IPS-18c (cell line): Measurements from ENCODE around the gene RUVBL2.

Source experiments
- H3K4me3 ChIP-seq: 2 replicates; pipeline ENCODE4 v1.7.0; 2013; ENCODE audit warnings: low read depth, mild to moderate bottlenecking, low read length, moderate library complexity; ENCODE audit not compliant: insufficient read depth
- H3K9me3 ChIP-seq: one replicate; pipeline ENCODE4 v1.6.1; 2013; ENCODE audit warnings: mild to moderate bottlenecking, low read length, moderate library complexity; ENCODE audit not compliant: control insufficient read depth, insufficient read depth

Gene RUVBL2

DNA sequence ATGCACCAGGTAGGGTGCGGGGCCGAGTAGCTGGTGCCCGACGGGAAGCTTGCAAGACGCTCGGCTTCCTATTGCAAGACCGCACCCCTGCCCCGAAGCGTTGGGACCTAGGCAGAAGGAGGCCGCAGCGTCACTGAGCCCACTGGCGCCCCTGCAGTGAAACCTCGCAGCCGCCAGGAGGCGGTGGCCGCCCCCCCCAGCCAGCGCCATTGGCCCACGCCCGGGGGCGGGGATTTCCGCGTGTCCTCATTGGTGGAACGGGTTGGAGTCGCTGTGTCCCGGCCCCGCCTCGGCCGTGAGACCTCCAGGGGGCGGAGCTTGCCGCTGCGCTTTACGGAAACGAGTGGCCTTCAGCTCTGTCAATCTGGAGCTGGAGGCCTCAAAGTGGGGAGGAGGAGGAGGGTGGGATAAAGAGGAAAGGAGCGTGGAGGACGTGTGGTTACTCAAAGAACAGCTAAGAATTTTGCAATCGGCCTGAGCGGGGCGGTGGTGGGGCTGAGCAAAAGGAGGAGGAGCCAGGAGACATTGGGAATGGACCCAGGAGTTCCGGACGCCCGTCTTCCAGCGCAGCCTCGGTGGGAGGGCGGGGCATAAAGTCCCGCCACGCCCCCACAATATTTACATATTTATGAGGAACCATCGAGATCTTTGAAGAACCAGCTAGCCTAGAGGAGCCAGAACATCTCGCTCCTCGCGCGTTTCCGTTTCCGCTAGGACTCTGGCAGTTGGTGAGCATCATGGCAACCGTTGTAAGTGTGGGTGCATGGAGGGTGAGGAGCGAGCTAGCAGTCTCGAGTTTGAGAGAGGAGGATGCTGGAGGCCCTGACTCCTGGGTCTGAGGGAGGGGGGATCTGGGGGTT lies at the start of gene RUVBL2, which contains the start of gene GYS1:
RUVBL2 (plus strand) TSS at position 713 of the 860 bp plus-strand sequence; CDS start at position 738, 25 bp downstream.
GYS1 (minus strand) TSS at position 135 of the 860 bp plus-strand sequence. CDS start 197 bp downstream, outside the sequence.
- H3K9me3 ChIP-seq = no peaks in the 10 kb centered on the region

DNA sequence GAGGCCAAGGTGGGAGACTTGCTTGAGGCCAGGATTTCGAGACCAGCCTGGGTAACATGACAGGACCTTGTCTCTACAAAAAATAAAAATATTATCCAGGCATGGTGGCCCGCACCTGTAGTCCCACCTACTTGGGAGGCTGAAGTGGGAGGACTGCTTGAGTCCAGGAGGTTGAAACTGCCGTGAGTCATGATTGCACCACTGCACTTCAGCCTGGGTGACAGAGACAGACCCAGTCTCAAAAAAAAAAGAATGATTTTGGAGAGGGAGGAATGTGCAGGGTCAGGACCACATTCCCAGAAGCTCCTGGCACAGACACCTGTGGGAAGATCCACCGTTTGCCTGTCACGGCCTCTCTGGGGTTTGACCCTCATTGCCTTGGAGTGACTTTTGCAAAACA lies 48.3 kb upstream of the RUVBL2 start:
- Histone ChIP-seq H3K4me3 (no peak overlapping the region), H3K9me3 (peaks cover 3% of the 10 kb centered on the region)

More for the DNA sequence above, at the start of gene RUVBL2, which contains the start of gene GYS1:
- H3K4me3 ChIP-seq = peak within 1 kb of the TSS; percentile 95

DNA sequence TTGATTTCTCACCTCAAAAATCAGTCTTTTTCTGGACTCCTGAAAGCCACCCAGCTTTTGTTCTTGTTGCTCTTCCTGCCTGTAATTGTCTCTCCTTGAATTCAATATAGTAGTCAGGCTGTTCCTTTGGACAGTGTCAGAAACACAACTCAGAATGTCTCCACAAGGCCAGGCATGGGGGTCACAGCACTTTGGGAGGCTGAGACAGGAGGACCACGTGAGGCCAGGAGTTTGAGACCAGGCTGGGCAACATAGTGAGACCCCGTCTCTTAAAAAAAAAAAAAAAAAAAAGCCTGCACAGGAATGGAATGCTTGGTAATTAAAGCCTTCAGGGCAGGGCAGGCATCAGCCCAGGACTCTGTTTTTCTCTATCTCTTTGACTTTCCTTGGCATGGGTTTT lies 47.9 kb upstream of the RUVBL2 start:
- Histone ChIP-seq H3K4me3 (no peak overlapping the region), H3K9me3 (peaks cover under 1% of the 10 kb centered on the region)

DNA sequence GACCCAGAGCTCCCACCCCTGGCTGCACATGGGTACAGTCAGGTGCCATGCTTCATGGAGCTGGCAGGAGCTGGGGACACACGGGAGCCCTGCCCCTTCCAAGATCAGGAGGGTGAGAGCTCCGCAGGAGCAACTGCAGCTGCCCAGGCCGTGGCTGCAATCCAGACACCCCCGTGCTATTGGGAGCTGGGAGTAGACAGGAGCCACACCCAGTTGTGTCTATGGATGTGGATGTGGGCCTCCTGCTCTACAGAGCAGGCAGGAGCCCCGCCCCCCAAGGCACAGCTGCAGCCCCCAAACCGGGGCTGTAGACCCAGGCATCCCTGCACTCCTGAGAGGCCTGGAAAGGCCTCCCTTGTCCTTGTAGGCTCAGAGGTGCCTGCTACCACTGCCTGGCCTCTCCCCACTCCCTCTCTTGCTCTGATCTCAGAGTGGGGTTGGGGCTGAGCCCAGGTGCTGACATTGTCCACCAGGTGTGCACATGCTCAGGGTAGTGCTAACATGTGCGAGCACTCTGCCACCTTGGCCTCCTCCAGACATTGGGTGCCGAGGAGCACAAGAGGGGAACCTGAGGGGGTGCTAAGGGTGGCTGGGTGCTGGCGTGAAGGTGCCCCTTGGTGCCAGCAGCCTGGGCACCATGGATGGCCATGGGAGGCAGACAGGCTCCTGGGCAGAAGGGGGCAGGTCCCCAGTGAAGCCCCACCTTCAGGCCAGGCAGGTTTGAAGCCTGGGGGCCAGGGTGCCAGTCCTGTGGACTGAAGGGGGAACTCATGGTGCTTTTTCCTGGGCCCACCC lies 47.0 kb upstream of the RUVBL2 start:
- no peaks in the 10 kb centered on the region for H3K9me3 ChIP-seq
- H3K4me3 ChIP-seq = no peak overlapping the region

DNA sequence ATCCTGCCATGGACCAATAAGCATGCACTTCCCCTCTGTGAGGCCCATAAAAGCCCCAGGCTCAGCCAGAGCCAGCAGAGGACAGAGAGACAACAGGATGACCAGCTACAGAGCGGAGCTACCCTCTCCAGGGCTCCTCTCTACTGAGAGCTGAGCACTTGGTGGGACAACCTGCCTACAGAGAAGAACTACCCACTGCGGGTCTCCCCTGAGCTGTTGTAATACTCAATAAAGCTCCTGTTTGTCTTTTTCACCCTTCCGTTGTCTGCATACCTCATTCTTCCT lies 46.5 kb upstream of the RUVBL2 start:
- no peak overlapping the region for H3K4me3 ChIP-seq
- no peaks in the 10 kb centered on the region for H3K9me3 ChIP-seq

DNA sequence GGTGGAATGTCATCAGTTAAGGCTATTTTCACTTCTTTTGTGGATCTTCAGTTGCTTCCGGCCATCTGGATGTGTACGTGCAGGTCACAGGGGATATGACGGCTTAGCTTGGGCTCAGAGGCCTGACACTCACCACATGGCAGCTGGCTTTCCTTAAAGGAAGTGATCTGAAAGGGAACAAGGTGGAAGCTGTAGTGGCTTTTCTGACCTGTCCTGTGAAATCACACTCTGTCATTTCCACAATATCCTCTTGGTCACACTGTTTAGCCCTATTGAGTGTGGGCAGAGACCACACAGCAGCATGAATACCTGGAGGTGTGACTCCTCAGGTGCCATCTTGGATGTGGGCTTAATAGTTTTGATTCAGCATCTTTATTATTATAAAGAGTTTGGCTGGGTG lies 43.5 kb upstream of the RUVBL2 start:
- Histone ChIP-seq H3K9me3 (no peaks in the 10 kb centered on the region), H3K4me3 (no peak overlapping the region)

DNA sequence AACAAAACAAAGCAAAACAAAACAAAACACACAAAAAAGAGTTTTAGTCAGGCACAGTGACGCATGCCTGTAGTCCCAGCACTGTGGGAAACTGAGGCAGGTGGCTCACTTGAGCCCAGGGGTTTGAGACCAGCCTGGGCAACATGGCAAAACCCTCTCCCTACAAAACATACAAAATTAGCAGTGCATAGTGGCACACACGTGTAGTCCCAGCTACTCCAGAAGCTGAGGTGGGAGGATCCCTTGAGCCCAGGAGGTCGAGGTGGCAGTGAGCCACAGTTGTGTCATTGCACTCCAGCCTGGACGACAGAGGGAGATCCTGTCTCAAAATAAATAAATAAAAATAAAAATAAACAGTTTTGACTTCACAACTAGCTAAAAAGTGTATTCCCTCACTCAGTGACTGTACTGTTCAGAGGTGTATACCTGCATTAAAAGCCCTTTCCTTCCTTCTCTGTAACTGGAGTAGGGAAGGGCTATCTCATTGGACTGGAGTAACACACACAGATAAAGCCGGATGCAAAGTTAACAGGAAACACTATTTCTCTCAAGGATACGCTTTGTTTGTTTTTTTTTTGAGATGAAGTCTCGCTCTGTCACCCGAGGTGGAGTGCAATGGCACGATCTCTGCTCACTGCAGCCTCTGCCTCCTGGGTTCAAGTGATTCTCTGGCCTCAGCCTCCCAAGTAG lies 42.7 kb upstream of the RUVBL2 start:
- Histone ChIP-seq H3K9me3 (no peaks in the 10 kb centered on the region), H3K4me3 (no peak overlapping the region)

DNA sequence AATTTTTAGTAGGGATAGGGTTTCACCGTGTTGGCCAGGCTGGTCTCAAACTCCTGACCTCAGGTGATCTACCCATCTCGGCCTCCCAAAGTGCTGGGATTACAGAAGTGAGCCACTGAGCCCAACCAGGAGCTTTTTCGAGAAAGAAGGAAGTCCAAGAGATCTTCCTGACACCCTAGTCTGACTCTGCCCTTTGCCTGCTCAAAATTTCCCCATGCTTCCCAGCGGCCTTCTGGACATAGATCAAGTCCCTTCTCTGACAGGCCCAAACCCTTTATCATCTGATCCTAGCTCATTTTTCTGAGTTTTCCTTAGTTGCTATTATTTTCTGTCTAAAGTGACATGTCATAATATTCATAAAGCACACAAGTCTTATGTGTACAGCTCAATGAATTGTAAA lies 40.5 kb upstream of the RUVBL2 start:
- Histone ChIP-seq H3K4me3 (no peak overlapping the region), H3K9me3 (no peaks in the 10 kb centered on the region)

DNA sequence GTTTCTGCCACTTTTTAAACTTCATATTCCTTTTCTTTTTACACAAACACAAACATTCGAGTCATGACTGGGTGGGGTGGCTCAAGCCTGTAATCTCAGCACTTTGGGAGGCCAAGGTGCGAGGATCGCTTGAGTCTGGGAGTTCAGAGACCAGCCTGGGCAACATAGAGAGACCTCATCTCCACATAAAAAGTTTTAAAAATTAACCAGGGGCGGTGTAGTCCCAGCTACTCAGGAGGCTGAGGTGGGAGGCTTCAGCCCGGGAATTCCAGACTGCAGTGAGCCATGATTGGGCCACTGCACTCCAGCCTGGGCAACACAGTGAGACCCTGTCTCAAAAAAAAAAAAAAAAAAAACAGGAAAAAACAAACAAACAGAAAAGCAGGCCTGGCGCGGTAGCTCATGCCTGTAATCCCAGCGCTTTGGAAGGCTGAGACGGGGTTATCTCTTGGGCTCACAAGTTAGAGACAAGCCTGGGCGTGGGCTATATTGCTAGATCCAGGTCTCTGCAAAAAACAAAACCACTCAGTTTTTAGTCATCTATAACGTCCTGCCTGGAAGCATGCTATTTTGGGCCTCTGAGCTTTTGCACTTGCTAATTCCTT lies 39.6 kb upstream of the RUVBL2 start:
- peak overlapping the region; percentile 97 for H3K4me3 ChIP-seq
- no peaks in the 10 kb centered on the region for H3K9me3 ChIP-seq

DNA sequence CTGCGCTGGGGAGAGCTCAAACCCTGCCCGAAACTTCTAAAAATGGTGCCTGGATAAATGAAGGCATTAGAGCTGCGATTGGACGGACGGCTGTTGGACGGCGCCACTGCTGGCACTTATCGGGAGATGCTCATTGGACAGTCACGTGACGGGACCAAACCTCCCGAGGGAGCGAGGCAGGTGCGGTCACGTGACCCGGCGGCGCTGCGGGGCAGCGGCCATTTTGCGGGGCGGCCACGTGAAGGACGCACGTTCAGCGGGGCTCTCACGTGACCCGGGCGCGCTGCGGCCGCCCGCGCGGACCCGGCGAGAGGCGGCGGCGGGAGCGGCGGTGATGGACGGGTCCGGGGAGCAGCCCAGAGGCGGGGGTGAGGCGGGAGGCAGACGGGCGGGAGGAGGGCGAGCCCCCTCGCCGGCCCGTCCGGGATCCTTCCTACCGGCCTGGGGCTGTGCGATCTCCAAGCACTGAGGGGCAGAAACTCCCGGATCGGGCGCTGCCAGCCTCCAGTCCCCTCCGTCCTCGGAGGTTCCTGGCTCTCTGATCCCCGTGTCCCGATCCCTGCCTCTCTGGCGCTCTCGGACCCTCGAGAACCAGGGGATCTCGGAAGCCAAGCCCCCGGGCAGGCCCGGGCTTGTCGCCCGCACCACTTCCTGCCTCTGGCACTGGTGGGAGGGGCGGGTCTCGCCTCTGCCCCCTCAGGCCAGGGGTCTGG lies 38.9 kb upstream of the RUVBL2 start, which contains the start of gene BAX:
BAX (plus strand) TSS at position 281 of the 713 bp plus-strand sequence; CDS start at position 335, 54 bp downstream.
- Histone ChIP-seq H3K9me3 (no peaks in the 10 kb centered on the region), H3K4me3 (peak within 1 kb of the TSS; percentile 97)

DNA sequence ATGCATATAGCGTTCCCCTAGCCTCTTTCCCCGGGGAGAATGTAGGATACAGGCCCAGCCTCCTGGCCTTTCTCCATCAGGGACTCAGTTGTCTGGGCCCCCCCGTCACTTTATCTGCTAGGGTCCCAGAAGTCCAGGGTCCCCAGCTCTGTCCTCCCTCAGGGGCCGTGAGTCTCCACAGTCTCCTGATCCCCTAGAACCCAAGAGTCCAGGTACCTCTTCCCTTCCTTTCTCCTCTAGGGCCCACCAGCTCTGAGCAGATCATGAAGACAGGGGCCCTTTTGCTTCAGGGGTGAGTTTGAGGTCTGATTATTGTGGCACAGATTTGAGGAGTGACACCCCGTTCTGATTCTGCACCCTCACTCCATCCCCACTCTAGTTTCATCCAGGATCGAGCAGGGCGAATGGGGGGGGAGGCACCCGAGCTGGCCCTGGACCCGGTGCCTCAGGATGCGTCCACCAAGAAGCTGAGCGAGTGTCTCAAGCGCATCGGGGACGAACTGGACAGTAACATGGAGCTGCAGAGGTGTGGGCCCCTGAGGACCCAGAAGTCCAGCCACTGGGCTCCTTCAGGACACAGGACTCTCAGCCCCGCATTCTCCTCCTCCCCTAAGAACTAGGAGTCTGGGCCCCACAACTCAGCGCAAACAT lies 38.3 kb upstream of the RUVBL2 start:
- Histone ChIP-seq H3K4me3 (peak overlapping the region; percentile 97), H3K9me3 (no peaks in the 10 kb centered on the region)

DNA sequence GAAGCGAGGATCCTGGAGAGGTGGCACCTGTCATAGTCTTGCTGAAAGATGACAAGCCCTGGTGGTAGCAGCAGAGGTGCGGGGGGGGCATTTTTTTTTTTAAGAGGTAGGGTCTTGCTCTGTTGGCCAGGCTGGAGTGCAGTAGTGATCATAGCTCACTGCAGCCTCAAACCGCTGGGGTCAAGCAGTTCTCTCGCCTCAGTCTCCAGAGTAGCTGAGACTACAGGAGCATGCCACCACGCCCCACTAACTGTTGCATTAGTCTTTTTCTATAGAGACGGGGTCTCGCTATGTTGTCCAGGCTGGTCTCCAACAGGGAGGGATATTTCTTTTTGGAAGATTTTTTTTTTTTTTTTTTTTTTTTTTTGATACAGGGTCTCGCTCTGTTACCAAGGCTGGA lies 35.7 kb upstream of the RUVBL2 start:
- H3K4me3 ChIP-seq = no peak overlapping the region
- H3K9me3 ChIP-seq = no peaks in the 10 kb centered on the region

DNA sequence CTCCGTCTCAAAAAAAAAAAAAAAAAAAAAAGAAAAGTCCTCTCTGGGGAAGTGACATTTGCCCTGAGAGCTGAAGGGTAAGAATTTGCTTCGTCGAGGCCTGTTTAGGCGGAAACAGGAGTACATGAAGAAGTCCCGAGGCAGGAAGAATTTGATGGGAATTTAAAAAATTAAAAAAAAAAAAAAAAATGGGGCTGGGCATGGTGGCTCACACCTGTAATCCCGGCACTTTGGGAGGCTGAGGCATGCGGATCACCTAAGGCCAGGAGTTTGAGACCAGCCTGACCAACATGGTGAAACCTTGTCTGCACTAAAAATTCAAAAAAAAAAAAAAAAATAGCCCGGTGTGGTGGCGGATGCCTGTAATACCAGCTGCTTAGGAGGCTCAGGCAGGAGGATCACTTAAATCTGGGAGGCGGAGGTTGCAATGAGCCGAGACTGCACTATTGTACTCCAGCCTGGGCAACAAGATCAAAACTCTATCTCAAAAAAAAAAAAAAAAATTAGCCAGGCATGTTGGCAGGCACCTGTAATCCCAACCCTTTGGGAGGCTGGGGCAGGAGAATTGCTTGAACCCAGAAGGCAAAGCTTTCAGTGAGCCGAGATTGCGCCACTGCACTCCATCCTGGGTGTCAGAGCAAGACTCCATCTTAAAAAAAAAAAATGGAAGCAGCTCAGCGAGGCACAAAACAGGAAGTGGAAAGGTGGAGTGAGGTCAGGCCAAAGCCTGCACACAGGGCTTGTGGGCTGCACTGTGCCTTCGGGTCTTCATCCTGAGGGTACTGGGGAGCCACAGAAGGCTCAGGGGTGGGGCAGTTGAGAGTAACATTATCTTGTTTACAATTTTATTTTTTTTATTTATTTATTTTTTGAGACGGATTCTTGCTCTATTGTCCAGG lies 34.1 kb upstream of the RUVBL2 start:
- H3K9me3 ChIP-seq = no peaks in the 10 kb centered on the region

DNA sequence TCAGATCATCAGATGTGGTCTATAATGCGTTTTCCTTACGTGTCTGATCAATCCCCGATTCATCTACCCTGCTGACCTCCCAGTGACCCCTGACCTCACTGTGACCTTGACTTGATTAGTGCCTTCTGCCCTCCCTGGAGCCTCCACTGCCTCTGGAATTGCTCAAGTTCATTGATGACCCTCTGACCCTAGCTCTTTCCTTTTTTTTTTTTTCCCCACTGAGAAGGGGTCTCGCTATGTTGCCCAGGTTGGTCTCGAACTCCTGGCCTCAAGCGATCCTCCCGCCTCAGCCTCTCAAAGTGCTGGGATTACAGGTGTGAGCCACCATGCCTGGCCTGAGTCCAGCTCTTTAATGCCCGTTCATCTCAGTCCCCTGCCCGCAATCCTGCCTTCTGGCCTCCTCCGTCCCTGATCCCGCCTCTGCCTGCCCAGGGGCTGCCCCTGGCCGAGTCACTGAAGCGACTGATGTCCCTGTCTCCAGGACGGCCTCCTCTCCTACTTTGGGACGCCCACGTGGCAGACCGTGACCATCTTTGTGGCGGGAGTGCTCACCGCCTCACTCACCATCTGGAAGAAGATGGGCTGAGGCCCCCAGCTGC lies 32.5 kb upstream of the RUVBL2 start:
- H3K4me3 ChIP-seq = no peak overlapping the region
- no peaks in the 10 kb centered on the region for H3K9me3 ChIP-seq

More for the DNA sequence above, 34.1 kb upstream of the RUVBL2 start:
- H3K4me3 ChIP-seq = no peak overlapping the region

DNA sequence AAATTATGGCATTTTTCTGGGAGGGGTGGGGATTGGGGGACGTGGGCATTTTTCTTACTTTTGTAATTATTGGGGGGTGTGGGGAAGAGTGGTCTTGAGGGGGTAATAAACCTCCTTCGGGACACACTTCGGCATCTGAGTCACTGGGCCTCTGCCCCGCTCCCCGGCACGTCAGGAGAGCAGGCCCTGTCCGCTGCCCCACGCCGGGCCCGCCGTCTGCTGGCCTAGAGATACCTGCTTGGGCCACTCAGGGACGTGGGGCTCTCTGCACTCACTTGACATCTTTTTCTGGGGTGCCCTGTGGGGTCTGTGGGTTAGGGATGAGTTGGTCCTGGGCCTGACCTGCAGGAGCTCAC lies 32.0 kb upstream of the RUVBL2 start:
- Histone ChIP-seq H3K4me3 (no peak overlapping the region), H3K9me3 (no peaks in the 10 kb centered on the region)
